Activated T-cell treated with anti-CD3 and anti-CD28 coated beads, Interleukin-2, amount 50 U/mL, for 24 hours (primary cell): ENCODE data around the gene CRYL1.
A peak's percentile ranks its signal among the peaks of the same experiment; 100 is the strongest.

ENCODE experiments used
- DNase-seq: peaks from one replicate; pipeline ENCODE4 v3.0.0-alpha.2; 2020
- H3K27ac Mint-ChIP-seq: 2 replicates; pipeline ENCODE4 v1.8.0; 2020; ENCODE audit warnings: mild to moderate bottlenecking, mixed read lengths
- H3K27me3 Mint-ChIP-seq: 2 replicates; pipeline ENCODE4 v1.8.0; 2020; ENCODE audit warnings: mixed read lengths
- H3K36me3 Mint-ChIP-seq: 2 replicates; pipeline ENCODE4 v1.8.0; 2020; ENCODE audit warnings: low read depth, mixed read lengths
- H3K4me1 Mint-ChIP-seq: 2 replicates; pipeline ENCODE4 v1.8.0; 2020; ENCODE audit warnings: low read depth, mixed read lengths
- H3K4me3 Mint-ChIP-seq: 2 replicates; pipeline ENCODE4 v1.8.0; 2020; ENCODE audit warnings: mild to moderate bottlenecking, moderate library complexity, mixed read lengths
- H3K9me3 Mint-ChIP-seq: 2 replicates; pipeline ENCODE4 v1.8.0; 2020; ENCODE audit warnings: mixed read lengths

The CRYL1 gene

GRCh38 chr13:20491926-20492435, 33.7 kb downstream of the CRYL1 start:
- Mint-ChIP-seq H3K27ac (no peak overlapping the region), H3K36me3 (peaks cover 9% of the 10 kb centered on the region), H3K9me3 (no peaks in the 10 kb centered on the region), H3K4me1 (peaks cover 8% of the 10 kb centered on the region), H3K4me3 (no peak overlapping the region), H3K27me3 (no peaks in the 10 kb centered on the region)
- no peak for DNase-seq

GRCh38 chr13:20489185-20489820, 36.4 kb downstream of the CRYL1 start:
- Mint-ChIP-seq H3K4me3 (no peak overlapping the region), H3K27me3 (no peaks in the 10 kb centered on the region)

GRCh38 chr13:20487927-20488326, 37.7 kb downstream of the CRYL1 start:
- peak overlapping the region; percentile 50 for H3K27ac Mint-ChIP-seq
- DNase-seq: no peak
- no peaks in the 10 kb centered on the region for H3K9me3 Mint-ChIP-seq
- peaks cover 6% of the 10 kb centered on the region for H3K4me1 Mint-ChIP-seq
- peaks cover 9% of the 10 kb centered on the region for H3K36me3 Mint-ChIP-seq
- H3K4me3 Mint-ChIP-seq: no peak overlapping the region
- no peaks in the 10 kb centered on the region for H3K27me3 Mint-ChIP-seq

More at GRCh38 chr13:20489185-20489820, 36.4 kb downstream of the CRYL1 start:
- peaks cover 6% of the 10 kb centered on the region for H3K4me1 Mint-ChIP-seq
- H3K9me3 Mint-ChIP-seq: no peaks in the 10 kb centered on the region
- H3K27ac Mint-ChIP-seq: no peak overlapping the region
- peaks cover 9% of the 10 kb centered on the region for H3K36me3 Mint-ChIP-seq
- no peak for DNase-seq

- H3K36me3 Mint-ChIP-seq: no peaks in the 10 kb centered on the region
- peaks cover 13% of the 10 kb centered on the region for H3K4me1 Mint-ChIP-seq
- H3K27me3 Mint-ChIP-seq: no peaks in the 10 kb centered on the region
- no peak for DNase-seq
- H3K4me3 Mint-ChIP-seq: no peak overlapping the region
- H3K27ac Mint-ChIP-seq: no peak overlapping the region
- no peaks in the 10 kb centered on the region for H3K9me3 Mint-ChIP-seq
These were observed 42.9 kb downstream of the CRYL1 start for GRCh38 chr13:20482787-20483186.

- H3K27me3 Mint-ChIP-seq: no peaks in the 10 kb centered on the region
- no peak for DNase-seq
- H3K4me3 Mint-ChIP-seq: no peak overlapping the region
- no peaks in the 10 kb centered on the region for H3K9me3 Mint-ChIP-seq
- H3K27ac Mint-ChIP-seq: no peak overlapping the region
- H3K36me3 Mint-ChIP-seq: no peaks in the 10 kb centered on the region
- peaks cover 14% of the 10 kb centered on the region for H3K4me1 Mint-ChIP-seq
These were observed 43.3 kb downstream of the CRYL1 start for GRCh38 chr13:20482275-20482761.

- DNase-seq: no peak
- Mint-ChIP-seq H3K9me3 (no peaks in the 10 kb centered on the region), H3K27ac (no peak overlapping the region), H3K4me1 (peaks cover 49% of the 10 kb centered on the region), H3K4me3 (no peak overlapping the region), H3K36me3 (no peaks in the 10 kb centered on the region), H3K27me3 (no peaks in the 10 kb centered on the region)
These were observed 48.3 kb downstream of the CRYL1 start for GRCh38 chr13:20477394-20477793.

GRCh38 chr13:20475927-20476691, 49.5 kb downstream of the CRYL1 start:
- no peaks in the 10 kb centered on the region for H3K9me3 Mint-ChIP-seq
- H3K36me3 Mint-ChIP-seq: no peaks in the 10 kb centered on the region
- DNase-seq: peak; percentile 74
- H3K4me1 Mint-ChIP-seq: peaks cover 50% of the 10 kb centered on the region
- H3K4me3 Mint-ChIP-seq: peak overlapping the region; percentile 60
- no peaks in the 10 kb centered on the region for H3K27me3 Mint-ChIP-seq
- peak overlapping the region; percentile 91 for H3K27ac Mint-ChIP-seq

- no peak for DNase-seq
- Mint-ChIP-seq H3K36me3 (no peaks in the 10 kb centered on the region), H3K9me3 (no peaks in the 10 kb centered on the region), H3K27ac (peak overlapping the region; percentile 91), H3K4me3 (no peak overlapping the region), H3K27me3 (no peaks in the 10 kb centered on the region), H3K4me1 (peaks cover 48% of the 10 kb centered on the region)
These were observed 51.1 kb downstream of the CRYL1 start for GRCh38 chr13:20474515-20474914.

- H3K9me3 Mint-ChIP-seq: no peaks in the 10 kb centered on the region
- H3K4me3 Mint-ChIP-seq: no peak overlapping the region
- no peak overlapping the region for H3K27ac Mint-ChIP-seq
- H3K4me1 Mint-ChIP-seq: peaks cover 46% of the 10 kb centered on the region
- H3K27me3 Mint-ChIP-seq: no peaks in the 10 kb centered on the region
- DNase-seq: no peak
- H3K36me3 Mint-ChIP-seq: no peaks in the 10 kb centered on the region
These were observed 51.8 kb downstream of the CRYL1 start for GRCh38 chr13:20473888-20474287.

- Mint-ChIP-seq H3K27ac (no peak overlapping the region), H3K36me3 (no peaks in the 10 kb centered on the region), H3K9me3 (no peaks in the 10 kb centered on the region), H3K4me3 (no peak overlapping the region), H3K27me3 (no peaks in the 10 kb centered on the region), H3K4me1 (peaks cover 44% of the 10 kb centered on the region)
- no peak for DNase-seq
These were observed 52.5 kb downstream of the CRYL1 start for GRCh38 chr13:20473139-20473538.

GRCh38 chr13:20472531-20472930, 53.1 kb downstream of the CRYL1 start:
- Mint-ChIP-seq H3K27me3 (no peaks in the 10 kb centered on the region), H3K27ac (no peak overlapping the region), H3K4me1 (peaks cover 44% of the 10 kb centered on the region), H3K36me3 (no peaks in the 10 kb centered on the region), H3K9me3 (no peaks in the 10 kb centered on the region), H3K4me3 (no peak overlapping the region)
- DNase-seq: no peak

GRCh38 chr13:20470136-20470535, 55.5 kb downstream of the CRYL1 start:
- Mint-ChIP-seq H3K4me3 (no peak overlapping the region), H3K9me3 (no peaks in the 10 kb centered on the region), H3K36me3 (no peaks in the 10 kb centered on the region), H3K4me1 (peaks cover 21% of the 10 kb centered on the region), H3K27me3 (no peaks in the 10 kb centered on the region), H3K27ac (no peak overlapping the region)
- DNase-seq: no peak

GRCh38 chr13:20466371-20466770, 59.3 kb downstream of the CRYL1 start:
- H3K9me3 Mint-ChIP-seq: no peaks in the 10 kb centered on the region
- no peak for DNase-seq
- H3K4me1 Mint-ChIP-seq: peaks cover 25% of the 10 kb centered on the region
- H3K27ac Mint-ChIP-seq: no peak overlapping the region
- no peaks in the 10 kb centered on the region for H3K36me3 Mint-ChIP-seq
- no peak overlapping the region for H3K4me3 Mint-ChIP-seq
- H3K27me3 Mint-ChIP-seq: no peaks in the 10 kb centered on the region

GRCh38 chr13:20465218-20465879, 60.3 kb downstream of the CRYL1 start:
- H3K9me3 Mint-ChIP-seq: no peaks in the 10 kb centered on the region
- peaks cover 29% of the 10 kb centered on the region for H3K4me1 Mint-ChIP-seq
- no peak overlapping the region for H3K27ac Mint-ChIP-seq
- DNase-seq: no peak
- H3K27me3 Mint-ChIP-seq: no peaks in the 10 kb centered on the region
- H3K36me3 Mint-ChIP-seq: no peaks in the 10 kb centered on the region
- no peak overlapping the region for H3K4me3 Mint-ChIP-seq

- DNase-seq: no peak
- Mint-ChIP-seq H3K9me3 (no peaks in the 10 kb centered on the region), H3K27me3 (no peaks in the 10 kb centered on the region), H3K4me1 (peaks cover 32% of the 10 kb centered on the region), H3K27ac (no peak overlapping the region), H3K4me3 (no peak overlapping the region), H3K36me3 (no peaks in the 10 kb centered on the region)
These were observed 62.7 kb downstream of the CRYL1 start for GRCh38 chr13:20462921-20463320.
